Stimulated activated naive CD8-positive, alpha-beta T cell treated with anti-CD3 and anti-CD28 coated beads, Interleukin-15, amount 100 ng/mL, for 72 hours (primary cell): ENCODE results near the gene KCNIP1.

ENCODE experiments used
- ATAC-seq: fragments of 150-1000 bp; cut with Tn5 transposase; 2 replicates; pipeline ENCODE4 v1.10.0; 2021; ENCODE audit warnings: mild to moderate bottlenecking, moderate library complexity
- DNase-seq, 2 donors: peaks; one replicate each; pipeline ENCODE4 v3.0.0; 2021 to 2022
- H3K27ac Mint-ChIP-seq, 2 donors: one replicate each; pipeline ENCODE4 v1.8.0; 2022; ENCODE audit warnings: mild to moderate bottlenecking in 2 of 2, mixed read lengths in 2 of 2, moderate library complexity in 2 of 2
- H3K27me3 Mint-ChIP-seq: one replicate; pipeline ENCODE4 v1.8.0; 2022; ENCODE audit warnings: mixed read lengths
- H3K4me1 Mint-ChIP-seq: one replicate; pipeline ENCODE4 v1.8.0; 2022; ENCODE audit warnings: mild to moderate bottlenecking, mixed read lengths
- H3K4me3 Mint-ChIP-seq, 2 donors: one replicate each; pipeline ENCODE4 v1.8.0; 2022; ENCODE audit warnings: mild to moderate bottlenecking in 2 of 2, mixed read lengths in 2 of 2, moderate library complexity in 1 of 2
- H3K9me3 Mint-ChIP-seq, 2 donors: one replicate each; pipeline ENCODE4 v1.8.0; 2022; ENCODE audit warnings: mixed read lengths in 2 of 2

KCNIP1 gene

GRCh38 chr5:170513856-170514525 is 10.2 kb downstream of the KCNIP1 start:
- Mint-ChIP-seq H3K4me3 (no peak overlapping the region), H3K27me3 (no peaks in the 10 kb centered on the region), H3K9me3 (no peaks in the 10 kb centered on the region), H3K27ac (no peak overlapping the region), H3K4me1 (no peaks in the 10 kb centered on the region)
- no peak for ATAC-seq
- DNase-seq, result no peak

GRCh38 chr5:170517411-170517810 is 13.6 kb downstream of the KCNIP1 start:
- DNase-seq (no peak), ATAC-seq (no peak)
- Mint-ChIP-seq H3K27me3 (peaks cover 8% of the 10 kb centered on the region), H3K4me3 (no peak overlapping the region), H3K4me1 (no peaks in the 10 kb centered on the region), H3K9me3 (no peaks in the 10 kb centered on the region), H3K27ac (no peak overlapping the region)

- peaks cover 10% of the 10 kb centered on the region for H3K27me3 Mint-ChIP-seq
- H3K27ac Mint-ChIP-seq, result no peak overlapping the region
- no peak overlapping the region for H3K4me3 Mint-ChIP-seq
- ATAC-seq (no peak), DNase-seq (no peak)
- no peaks in the 10 kb centered on the region for H3K4me1 Mint-ChIP-seq
- no peaks in the 10 kb centered on the region for H3K9me3 Mint-ChIP-seq
Measured at GRCh38 chr5:170518277-170518676, 14.5 kb downstream of the KCNIP1 start.

GRCh38 chr5:170519549-170519948 is 15.7 kb downstream of the KCNIP1 start:
- Mint-ChIP-seq H3K27me3 (peaks cover 22% of the 10 kb centered on the region), H3K4me3 (no peak overlapping the region), H3K4me1 (no peaks in the 10 kb centered on the region), H3K27ac (no peak overlapping the region), H3K9me3 (no peaks in the 10 kb centered on the region)
- DNase-seq (no peak), ATAC-seq (no peak)

GRCh38 chr5:170520372-170520771 is 16.6 kb downstream of the KCNIP1 start:
- Mint-ChIP-seq H3K27me3 (peaks cover 27% of the 10 kb centered on the region), H3K4me3 (no peak overlapping the region), H3K27ac (no peak overlapping the region), H3K9me3 (no peaks in the 10 kb centered on the region), H3K4me1 (no peaks in the 10 kb centered on the region)
- DNase-seq, result no peak
- ATAC-seq, result no peak

GRCh38 chr5:170522211-170523141 is 18.7 kb downstream of the KCNIP1 start:
- DNase-seq (no peak), ATAC-seq (no peak)
- H3K27ac Mint-ChIP-seq, result no peak overlapping the region
- H3K9me3 Mint-ChIP-seq, result no peaks in the 10 kb centered on the region
- H3K4me3 Mint-ChIP-seq, result no peak overlapping the region
- H3K4me1 Mint-ChIP-seq, result no peaks in the 10 kb centered on the region
- peaks cover 45% of the 10 kb centered on the region for H3K27me3 Mint-ChIP-seq

- H3K4me1 Mint-ChIP-seq, result no peaks in the 10 kb centered on the region
- no peaks in the 10 kb centered on the region for H3K9me3 Mint-ChIP-seq
- no peak overlapping the region for H3K27ac Mint-ChIP-seq
- no peak overlapping the region for H3K4me3 Mint-ChIP-seq
- DNase-seq, result no peak
- H3K27me3 Mint-ChIP-seq, result peaks cover 45% of the 10 kb centered on the region
- ATAC-seq, result no peak
Measured at GRCh38 chr5:170523142-170523551, 19.3 kb downstream of the KCNIP1 start.

GRCh38 chr5:170523830-170524229 is 20.0 kb downstream of the KCNIP1 start:
- Mint-ChIP-seq H3K4me3 (no peak overlapping the region), H3K27ac (no peak overlapping the region), H3K4me1 (no peaks in the 10 kb centered on the region), H3K27me3 (peaks cover 45% of the 10 kb centered on the region), H3K9me3 (no peaks in the 10 kb centered on the region)
- ATAC-seq, result no peak
- DNase-seq, result no peak

GRCh38 chr5:170524576-170524975 is 20.8 kb downstream of the KCNIP1 start:
- Mint-ChIP-seq H3K4me3 (no peak overlapping the region), H3K27me3 (peaks cover 45% of the 10 kb centered on the region), H3K27ac (no peak overlapping the region), H3K9me3 (no peaks in the 10 kb centered on the region), H3K4me1 (no peaks in the 10 kb centered on the region)
- ATAC-seq, result no peak
- DNase-seq, result no peak

GRCh38 chr5:170525470-170526211 is 21.8 kb downstream of the KCNIP1 start:
- Mint-ChIP-seq H3K27ac (no peak overlapping the region), H3K4me3 (no peak overlapping the region), H3K4me1 (no peaks in the 10 kb centered on the region), H3K27me3 (peaks cover 45% of the 10 kb centered on the region), H3K9me3 (no peaks in the 10 kb centered on the region)
- no peak for DNase-seq
- no peak for ATAC-seq

GRCh38 chr5:170527991-170528390 is 24.2 kb downstream of the KCNIP1 start:
- no peaks in the 10 kb centered on the region for H3K4me1 Mint-ChIP-seq
- ATAC-seq (no peak), DNase-seq (no peak)
- H3K4me3 Mint-ChIP-seq, result no peak overlapping the region
- no peak overlapping the region for H3K27ac Mint-ChIP-seq
- H3K9me3 Mint-ChIP-seq, result no peaks in the 10 kb centered on the region
- peaks cover 44% of the 10 kb centered on the region for H3K27me3 Mint-ChIP-seq

- peaks cover 4% of the 10 kb centered on the region for H3K4me1 Mint-ChIP-seq
- no peaks in the 10 kb centered on the region for H3K9me3 Mint-ChIP-seq
- no peak overlapping the region for H3K4me3 Mint-ChIP-seq
- DNase-seq (no peak), ATAC-seq (no peak)
- H3K27ac Mint-ChIP-seq, result no peak overlapping the region
- peaks cover 40% of the 10 kb centered on the region for H3K27me3 Mint-ChIP-seq
Measured at GRCh38 chr5:170528976-170529375, 25.2 kb downstream of the KCNIP1 start.

- peaks cover 42% of the 10 kb centered on the region for H3K27me3 Mint-ChIP-seq
- no peaks in the 10 kb centered on the region for H3K9me3 Mint-ChIP-seq
- H3K4me3 Mint-ChIP-seq, result no peak overlapping the region
- peaks cover 9% of the 10 kb centered on the region for H3K4me1 Mint-ChIP-seq
- no peak for ATAC-seq
- DNase-seq, result no peak
- no peak overlapping the region for H3K27ac Mint-ChIP-seq
Measured at GRCh38 chr5:170532935-170533334, 29.1 kb downstream of the KCNIP1 start.

GRCh38 chr5:170533383-170533782 is 29.6 kb downstream of the KCNIP1 start:
- no peak overlapping the region for H3K4me3 Mint-ChIP-seq
- H3K4me1 Mint-ChIP-seq, result peaks cover 9% of the 10 kb centered on the region
- DNase-seq (no peak), ATAC-seq (no peak)
- H3K27ac Mint-ChIP-seq, result no peak overlapping the region
- peaks cover 43% of the 10 kb centered on the region for H3K27me3 Mint-ChIP-seq
- no peaks in the 10 kb centered on the region for H3K9me3 Mint-ChIP-seq

GRCh38 chr5:170534177-170534576 is 30.4 kb downstream of the KCNIP1 start:
- ATAC-seq, result peak; percentile 59
- peaks cover 51% of the 10 kb centered on the region for H3K27me3 Mint-ChIP-seq
- H3K4me3 Mint-ChIP-seq, result no peak overlapping the region

GRCh38 chr5:170534941-170535340 is 31.1 kb downstream of the KCNIP1 start:
- ATAC-seq (no peak), DNase-seq (no peak)
- H3K27me3 Mint-ChIP-seq, result peaks cover 59% of the 10 kb centered on the region
- H3K4me3 Mint-ChIP-seq, result no peak overlapping the region
- peaks cover 9% of the 10 kb centered on the region for H3K4me1 Mint-ChIP-seq
- no peaks in the 10 kb centered on the region for H3K9me3 Mint-ChIP-seq
- H3K27ac Mint-ChIP-seq, result no peak overlapping the region

More at GRCh38 chr5:170534177-170534576, 30.4 kb downstream of the KCNIP1 start:
- peaks cover 9% of the 10 kb centered on the region for H3K4me1 Mint-ChIP-seq
- H3K9me3 Mint-ChIP-seq, result no peaks in the 10 kb centered on the region
- H3K27ac Mint-ChIP-seq, result peak overlapping the region; percentile 8 to 11
- DNase-seq, result no peak
